ENCODE measurements around the gene RPL13A.
"Not testable (repeated sequence)": the region's sequence is repeated elsewhere in the genome, so short reads cannot be mapped to it uniquely, and the experiment has no call there.

Gene RPL13A

GRCh38 chr19:49458567-49458903, 28.9 kb upstream of the RPL13A start:
- no peak for DNase-seq

- DNase-seq: no peak
Measured at GRCh38 chr19:49459388-49459787, 28.0 kb upstream of the RPL13A start.

- DNase-seq: not testable (repeated sequence)
Measured at GRCh38 chr19:49461130-49461529, 26.3 kb upstream of the RPL13A start.

- no peak for DNase-seq
Measured at GRCh38 chr19:49461656-49462055, 25.8 kb upstream of the RPL13A start.

GRCh38 chr19:49462492-49462891, 24.9 kb upstream of the RPL13A start:
- DNase-seq: no peak

GRCh38 chr19:49463960-49464740, 23.3 kb upstream of the RPL13A start:
- DNase-seq: no peak

GRCh38 chr19:49465371-49465770, 22.0 kb upstream of the RPL13A start:
- DNase-seq: no peak

- no peak for DNase-seq
Measured at GRCh38 chr19:49468199-49468598, 19.2 kb upstream of the RPL13A start.

- no peak for DNase-seq
Measured at GRCh38 chr19:49468746-49469447, 18.5 kb upstream of the RPL13A start.

GRCh38 chr19:49469828-49470614, 17.4 kb upstream of the RPL13A start:
- no peak for DNase-seq

- no peak for DNase-seq
Measured at GRCh38 chr19:49470615-49470978, 16.8 kb upstream of the RPL13A start.

GRCh38 chr19:49472936-49473335, 14.5 kb upstream of the RPL13A start:
- DNase-seq: no peak

GRCh38 chr19:49473501-49473867, 13.9 kb upstream of the RPL13A start:
- not testable (repeated sequence) for DNase-seq

- DNase-seq: no peak
Measured at GRCh38 chr19:49473868-49474541, 13.4 kb upstream of the RPL13A start, which contains the start of gene FLT3LG. Gene FLT3LG, plus strand, starts transcription at chr19:49474215. Its CDS starts 425 bp downstream, at chr19:49474640.

- no peak for DNase-seq
Measured at GRCh38 chr19:49474542-49474924, 12.9 kb upstream of the RPL13A start.

- no peak for DNase-seq
Measured at GRCh38 chr19:49475191-49475917, 12.1 kb upstream of the RPL13A start.

GRCh38 chr19:49475995-49476880, 11.2 kb upstream of the RPL13A start:
- DNase-seq: no peak

GRCh38 chr19:49479975-49480628, 7.3 kb upstream of the RPL13A start:
- no peak for DNase-seq

GRCh38 chr19:49481020-49481683, 6.3 kb upstream of the RPL13A start:
- no peak for DNase-seq

- no peak for DNase-seq
Measured at GRCh38 chr19:49486232-49486631, 1.2 kb upstream of the RPL13A start.
